IPS DF 4.7 (cell line): Measurements from ENCODE around the gene CGRRF1.

Experiments used
- DNase-seq: peaks from one replicate; pipeline ENCODE4 v3.0.0-alpha.2; 2013; ENCODE audit warnings: low spot score; ENCODE audit errors: extremely low read depth

CGRRF1 gene

DNA sequence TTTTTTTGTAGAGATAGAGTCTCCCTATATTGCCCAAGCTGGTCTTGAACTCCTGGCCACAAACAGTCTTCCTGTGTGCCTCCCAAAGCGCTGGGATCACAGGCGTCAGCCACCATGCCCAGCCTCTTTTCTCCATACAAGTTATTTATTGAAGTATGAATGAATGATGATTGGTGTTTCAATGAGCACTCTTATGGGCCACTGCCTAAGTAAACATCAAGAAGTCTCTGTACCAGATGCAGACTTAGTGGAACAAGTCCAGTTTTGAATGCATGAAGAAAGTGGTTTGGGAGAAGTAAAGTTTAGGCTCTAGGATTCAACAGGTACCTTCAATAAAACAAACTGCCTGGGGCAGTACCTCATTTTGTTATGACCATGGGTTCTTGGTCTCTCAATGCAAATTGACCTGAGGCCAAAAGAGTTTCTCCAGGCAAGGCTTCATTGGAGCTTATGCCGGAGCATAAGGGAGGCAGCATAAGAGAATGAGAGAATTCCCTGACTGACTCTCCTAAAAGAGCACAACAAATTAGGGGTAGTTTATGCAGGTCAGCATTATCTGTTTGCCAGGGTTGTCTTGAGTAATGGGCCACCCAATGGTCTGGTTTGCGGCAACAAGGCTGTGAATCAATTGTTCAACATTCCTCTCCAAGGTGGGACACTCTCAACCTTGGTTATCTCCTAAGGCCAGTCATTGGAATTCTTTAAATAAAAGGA, 19.8 kb upstream of the CGRRF1 start:
- DNase-seq = no peak

GRCh38 chr14:54490445-54491175, 19.1 kb upstream of the CGRRF1 start:
- DNase-seq = no peak

GRCh38 chr14:54493293-54493692, 16.4 kb upstream of the CGRRF1 start:
- no peak for DNase-seq

- DNase-seq = no peak
Measured at GRCh38 chr14:54497224-54497623, 12.5 kb upstream of the CGRRF1 start.

GRCh38 chr14:54498095-54498531, 11.6 kb upstream of the CGRRF1 start:
- DNase-seq = no peak

DNA sequence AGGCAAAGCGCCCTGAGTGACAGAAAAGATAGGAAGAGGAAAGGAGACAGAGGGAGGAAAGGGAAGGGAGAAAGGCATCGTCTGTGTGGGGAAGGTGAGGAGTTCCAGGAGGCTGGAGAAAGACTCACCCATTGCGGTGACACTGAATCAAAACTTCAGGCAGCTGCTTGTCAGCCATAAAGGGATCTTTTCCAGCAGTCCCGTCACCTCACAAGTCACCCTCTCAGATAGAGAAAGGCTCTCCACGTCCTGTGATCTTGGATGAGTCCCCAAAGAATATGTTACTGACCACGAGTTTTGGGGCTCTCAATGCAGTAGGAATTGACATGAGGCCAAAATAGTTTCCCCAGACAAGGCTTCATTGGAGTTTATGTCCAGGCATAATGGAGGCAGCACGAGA, 11.1 kb upstream of the CGRRF1 start:
- DNase-seq = no peak

DNA sequence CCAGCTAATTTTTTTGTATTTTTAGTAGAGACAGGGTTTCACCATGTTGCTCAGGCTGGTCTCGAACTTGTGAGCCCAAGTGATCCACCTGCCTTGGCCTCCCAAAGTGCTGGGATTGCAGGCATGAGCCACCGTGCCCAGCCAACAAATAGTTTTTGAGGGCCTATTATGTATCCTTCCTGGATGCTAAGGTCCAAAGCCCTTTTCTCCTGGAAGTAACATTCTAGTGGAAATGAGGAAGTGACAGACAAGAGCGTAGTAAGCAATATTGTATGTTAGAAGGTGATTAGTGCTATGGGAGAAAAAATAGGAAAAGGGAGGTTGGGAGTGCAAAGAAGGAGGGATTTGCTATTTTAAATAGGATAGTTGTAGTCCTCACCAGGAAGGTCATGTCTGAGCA, 9.0 kb upstream of the CGRRF1 start:
- DNase-seq = no peak

DNA sequence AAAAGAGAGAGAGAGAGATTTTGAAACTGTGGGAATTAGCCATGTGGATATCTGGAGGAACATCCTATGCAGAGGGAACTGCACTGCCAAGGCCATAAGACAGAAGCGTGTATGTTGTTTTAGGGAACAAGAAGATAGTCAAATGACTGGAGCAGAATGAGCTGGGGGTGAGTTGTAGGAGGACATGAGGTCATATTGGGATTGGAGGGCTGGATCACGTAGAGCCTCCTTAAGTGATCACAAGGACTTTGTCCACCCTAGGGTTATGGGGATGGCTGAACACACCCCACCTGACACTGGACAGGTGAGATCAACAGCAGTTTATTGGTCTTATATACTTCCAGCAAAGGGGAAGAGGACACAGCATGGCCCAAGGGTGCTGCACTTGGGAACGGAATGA, 8.2 kb upstream of the CGRRF1 start:
- no peak for DNase-seq

DNA sequence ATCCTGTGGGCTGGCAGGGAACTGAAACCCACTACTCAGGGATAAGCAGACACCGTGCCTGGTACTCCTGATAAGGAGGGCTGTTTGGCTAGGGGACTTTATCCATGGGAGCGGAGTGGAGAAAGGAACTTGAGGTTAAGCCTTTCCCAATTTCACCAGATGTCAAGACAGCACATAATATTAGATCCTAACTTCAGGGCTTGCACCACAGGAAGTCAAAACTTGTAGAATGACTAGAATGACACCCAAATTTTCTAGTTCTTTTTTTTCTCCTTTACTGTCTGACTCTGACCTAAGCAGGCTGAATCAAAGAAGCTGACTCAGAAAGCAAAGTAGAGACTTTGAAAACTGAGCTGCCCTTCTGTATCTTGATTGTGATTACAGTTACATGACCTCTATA, 7.1 kb upstream of the CGRRF1 start:
- no peak for DNase-seq

GRCh38 chr14:54503486-54503885, 6.2 kb upstream of the CGRRF1 start:
- no peak for DNase-seq

DNA sequence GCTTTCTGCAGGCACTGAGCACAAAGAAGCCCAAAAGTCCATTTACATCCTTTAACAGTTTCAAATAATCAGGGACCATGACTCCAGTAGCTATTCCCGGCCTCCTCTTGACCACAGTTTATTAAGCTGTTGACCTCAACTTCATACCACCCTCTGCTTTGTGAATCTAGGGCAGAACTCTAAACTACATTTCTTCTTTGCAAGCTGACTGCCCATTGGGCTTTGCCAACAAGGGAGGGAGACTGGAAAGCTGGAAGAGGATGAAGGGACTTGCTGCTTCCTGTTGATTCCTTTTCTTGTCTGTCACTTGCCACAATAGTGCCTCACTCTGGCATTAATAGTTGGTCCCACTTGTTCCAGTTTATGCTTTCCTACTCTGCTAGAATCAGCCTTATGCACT, 2.7 kb downstream of the CGRRF1 start:
- DNase-seq = no peak

DNA sequence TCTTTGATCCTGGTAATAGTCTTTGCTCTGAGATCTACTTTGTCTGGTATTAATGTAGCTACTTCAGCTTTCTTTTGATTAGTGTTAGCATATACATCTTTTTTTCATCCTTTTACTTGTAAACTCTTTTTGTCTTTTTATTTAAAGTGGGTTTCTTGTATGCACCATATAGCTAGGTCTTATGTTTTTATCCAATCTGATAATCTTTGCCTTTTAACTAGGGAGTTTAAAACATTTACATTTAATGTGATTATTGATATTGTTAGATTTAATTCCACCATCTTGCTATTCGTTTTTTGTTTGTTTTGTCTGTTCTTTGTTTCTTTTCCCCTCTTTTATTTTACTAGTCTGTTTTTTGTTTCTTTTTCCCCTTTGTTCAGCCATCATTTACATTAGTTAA, 6.0 kb downstream of the CGRRF1 start:
- no peak for DNase-seq

GRCh38 chr14:54516709-54517108, 7.0 kb downstream of the CGRRF1 start:
- no peak for DNase-seq

DNA sequence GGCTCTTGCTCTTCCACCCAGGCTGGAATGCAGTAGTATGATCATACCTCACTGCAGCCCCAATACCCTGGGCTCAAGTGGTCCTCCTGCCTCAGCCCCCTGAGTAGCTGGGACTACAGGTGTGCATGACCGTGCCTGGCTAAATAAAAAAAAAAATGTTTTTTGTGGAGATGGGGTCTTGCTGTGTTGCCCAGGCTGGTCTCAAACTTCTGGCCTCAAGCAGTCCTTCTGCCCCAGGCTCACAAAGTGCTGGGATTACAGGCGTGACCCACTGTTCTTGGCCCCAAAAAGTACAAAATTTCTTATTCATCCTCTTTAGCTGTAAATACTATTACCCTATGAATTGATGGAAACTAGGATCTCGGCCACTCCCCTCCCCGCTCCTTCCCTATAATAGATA, 14.7 kb downstream of the CGRRF1 start:
- no peak for DNase-seq

DNA sequence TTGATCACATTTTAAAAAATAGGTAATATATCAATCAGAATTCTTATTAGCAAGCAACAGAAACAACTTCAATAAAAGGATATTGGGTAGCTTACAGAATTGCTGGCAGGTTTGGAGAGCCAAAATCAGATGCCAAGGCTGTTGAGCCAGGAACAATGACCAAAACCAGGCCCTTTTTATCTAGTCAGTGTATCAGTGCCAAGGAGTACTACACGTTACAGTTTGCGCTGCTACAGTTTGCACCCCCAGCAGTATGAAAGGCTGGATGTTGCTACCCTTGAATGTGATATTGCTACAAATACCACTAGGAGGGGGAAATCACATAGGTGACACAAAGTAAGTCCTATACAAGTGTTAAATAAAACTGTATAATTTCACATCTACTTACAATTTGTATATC, 19.3 kb downstream of the CGRRF1 start:
- no peak for DNase-seq

DNA sequence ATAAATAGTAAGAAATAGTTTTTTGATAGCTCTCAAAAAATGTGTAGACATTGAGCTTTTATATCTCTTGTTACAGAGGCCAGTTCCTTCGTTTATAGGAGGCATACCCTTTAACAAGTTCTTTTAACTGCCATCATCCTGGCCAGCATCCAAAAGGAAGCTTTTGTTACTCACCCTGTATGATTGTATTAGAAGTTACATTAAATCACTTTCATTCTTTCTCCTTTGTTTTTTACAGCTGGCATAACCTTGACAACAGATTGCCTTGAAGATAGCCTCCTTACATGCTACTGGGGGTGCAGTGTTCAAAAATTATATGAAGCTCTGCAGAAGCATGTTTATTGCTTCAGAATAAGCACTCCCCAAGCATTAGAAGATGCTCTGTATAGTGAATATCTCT, 20.1 kb downstream of the CGRRF1 start:
- no peak for DNase-seq

DNA sequence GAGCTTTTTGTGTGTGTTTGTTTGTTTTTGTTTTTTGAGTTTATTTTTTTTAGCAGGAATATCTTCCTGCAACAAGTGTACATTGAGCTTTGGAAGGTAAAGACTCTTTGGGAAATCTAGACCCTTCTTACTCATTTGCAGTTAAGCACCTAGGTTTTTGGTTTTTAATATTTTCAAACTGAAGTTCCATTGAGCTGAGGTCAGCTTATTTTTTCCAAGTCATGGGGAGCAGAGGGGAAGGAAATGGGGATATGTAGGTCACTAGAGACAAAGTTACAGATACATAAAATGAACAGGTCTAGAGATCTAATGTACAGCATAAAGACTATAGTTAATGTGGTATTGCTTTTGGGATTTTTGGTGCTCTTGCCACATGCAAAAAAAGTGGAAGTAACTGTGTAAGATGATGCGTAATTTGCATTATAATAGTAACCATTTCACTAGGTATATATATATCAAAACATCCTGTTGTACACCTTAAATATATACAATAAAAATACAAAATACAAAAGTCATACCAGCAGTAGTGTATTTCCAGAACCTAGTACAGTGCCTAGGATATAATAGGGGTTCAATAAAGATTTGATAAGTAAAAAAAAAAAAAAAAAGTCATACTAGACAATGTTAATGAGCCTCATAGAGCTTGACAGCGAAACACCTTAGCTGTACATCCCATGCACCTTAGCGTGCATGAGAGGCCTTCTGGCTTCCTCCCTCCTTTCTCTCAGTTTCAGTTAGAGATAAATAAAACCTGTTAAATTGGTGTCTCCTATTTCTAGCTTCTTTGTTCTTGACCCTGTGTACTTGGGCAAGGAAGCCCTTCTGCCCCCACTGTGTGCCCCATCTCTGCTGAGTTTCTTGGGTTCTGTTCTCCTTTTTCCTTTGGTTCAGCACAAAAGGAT, 22.7 kb downstream of the CGRRF1 start:
- DNase-seq = no peak

DNA sequence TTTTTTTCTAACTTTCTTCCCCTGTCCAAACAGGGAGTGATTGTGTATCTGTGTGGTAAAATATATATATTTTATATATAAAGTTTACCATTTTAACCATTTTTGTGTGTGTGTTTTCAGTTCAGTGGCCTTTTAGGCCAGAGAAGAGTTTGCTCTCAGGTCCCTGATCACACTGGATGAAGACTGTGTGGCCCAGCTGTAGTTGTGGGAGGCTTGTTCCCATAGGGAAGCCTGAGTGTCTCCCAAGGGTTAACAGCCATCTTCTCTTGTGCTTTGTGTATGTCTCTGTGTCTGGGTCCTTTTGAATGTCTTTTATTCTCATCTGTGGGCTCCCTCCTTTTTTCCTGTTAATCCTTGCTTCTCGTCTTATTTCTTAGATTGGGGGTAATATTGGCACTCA, 23.4 kb downstream of the CGRRF1 start:
- DNase-seq = no peak

GRCh38 chr14:54535126-54535525, 25.4 kb downstream of the CGRRF1 start:
- no peak for DNase-seq

- no peak for DNase-seq
Measured at GRCh38 chr14:54535646-54536045, 25.9 kb downstream of the CGRRF1 start.

GRCh38 chr14:54537651-54538050, 27.9 kb downstream of the CGRRF1 start:
- DNase-seq = no peak

- no peak for DNase-seq
Measured at GRCh38 chr14:54538055-54538454, 28.3 kb downstream of the CGRRF1 start.
